ENCODE data around the gene TGM5.

The TGM5 gene

DNA sequence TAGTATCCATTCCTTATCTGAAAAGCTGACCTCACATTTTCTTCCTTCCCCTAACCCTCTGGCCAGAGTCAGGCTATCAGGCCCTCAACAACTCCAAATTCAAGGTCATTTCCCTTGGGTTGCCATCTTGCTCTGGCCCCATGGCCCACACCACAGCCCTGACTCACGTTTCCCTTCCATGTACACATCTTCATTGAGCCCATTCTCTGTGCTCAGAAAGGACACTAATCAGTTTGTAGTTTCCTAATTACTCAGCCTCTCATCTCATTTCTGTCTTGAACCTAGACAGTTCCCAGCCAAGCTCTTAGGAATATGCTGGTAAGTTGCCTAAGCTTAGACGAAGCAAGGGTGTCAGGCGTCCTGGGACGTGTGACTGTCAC lies 14.9 kb downstream of the TGM5 start:
- intact Hi-C loops (cut with DNase I): no loop called here
- DNase-seq: no peak

DNA sequence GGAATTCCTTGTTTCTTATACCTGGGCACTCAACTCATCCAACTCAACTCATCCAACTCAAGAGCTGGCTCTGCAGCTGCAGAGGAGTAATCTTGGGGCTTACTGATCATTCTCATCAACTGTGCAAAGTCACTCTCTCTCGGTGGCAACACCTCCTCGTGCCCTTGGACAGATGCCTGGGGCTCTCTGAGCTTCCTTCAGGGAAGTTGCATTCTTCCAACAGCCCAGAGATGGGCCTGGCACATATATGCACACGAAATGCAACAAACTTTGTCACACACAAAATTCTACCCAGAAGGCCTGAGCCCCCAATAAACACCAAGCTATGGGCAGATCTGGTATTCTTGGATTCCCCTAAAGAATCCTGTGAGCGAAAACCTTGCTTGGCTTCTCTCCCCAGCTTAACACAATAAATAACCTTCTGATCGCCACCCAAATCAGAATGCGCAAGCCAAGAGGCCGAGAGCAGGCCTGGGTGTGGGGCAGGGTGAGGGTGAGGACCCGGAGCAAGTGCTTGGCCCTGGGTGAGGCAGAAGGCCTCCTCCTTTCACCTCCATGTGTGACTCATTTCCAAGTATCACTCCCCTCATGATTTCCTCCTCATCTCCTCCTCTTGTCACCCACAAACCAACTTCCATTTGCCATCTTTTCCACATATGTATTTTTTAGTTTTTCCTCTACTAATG lies 15.4 kb downstream of the TGM5 start:
- no peak for DNase-seq
- intact Hi-C loops (cut with DNase I): no loop called here

DNA sequence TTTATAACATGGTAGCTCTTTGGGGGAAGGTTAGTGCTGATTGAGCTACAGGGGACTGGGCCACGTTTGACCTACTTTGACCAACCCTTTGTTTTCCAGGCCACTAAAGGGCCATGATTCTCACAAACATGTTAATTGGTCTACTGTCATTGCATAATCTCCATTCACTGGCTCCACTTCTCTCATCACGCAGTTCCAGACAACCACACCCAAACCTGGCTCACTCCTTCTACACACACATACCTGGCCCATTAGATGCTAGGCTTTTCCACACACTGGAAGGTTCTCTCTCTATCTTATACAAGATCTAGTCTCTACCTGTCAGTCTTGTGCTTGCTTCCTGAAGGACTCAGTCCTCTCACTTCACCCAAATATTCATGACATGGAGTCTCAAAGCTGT lies 15.9 kb downstream of the TGM5 start:
- no peak for DNase-seq
- intact Hi-C loops (cut with DNase I): no loop called here

DNA sequence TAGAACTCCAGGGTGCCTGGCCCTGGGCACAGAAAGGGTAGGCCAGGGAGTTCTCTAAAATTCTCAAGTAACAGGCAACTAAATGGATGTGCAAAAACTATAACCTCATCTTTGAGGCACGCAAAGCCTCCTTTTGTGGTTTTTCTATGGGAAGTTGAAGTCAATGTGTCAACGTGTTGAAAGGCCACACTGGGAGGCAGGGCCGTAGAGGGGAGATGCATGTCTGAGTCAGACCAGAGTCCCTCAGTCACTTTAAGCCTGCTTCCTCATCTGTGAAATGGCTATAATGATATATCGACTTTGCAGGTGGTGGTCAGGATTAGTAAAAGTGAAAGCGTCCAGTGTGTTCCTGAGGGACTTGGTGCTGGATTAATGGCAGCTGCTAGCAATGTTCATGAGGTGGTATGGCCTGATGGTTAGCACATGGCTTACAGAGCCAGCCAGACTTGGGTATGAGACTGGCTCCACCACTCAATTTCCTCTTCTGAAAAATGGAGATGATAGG lies 17.0 kb downstream of the TGM5 start:
- no peak for DNase-seq

DNA sequence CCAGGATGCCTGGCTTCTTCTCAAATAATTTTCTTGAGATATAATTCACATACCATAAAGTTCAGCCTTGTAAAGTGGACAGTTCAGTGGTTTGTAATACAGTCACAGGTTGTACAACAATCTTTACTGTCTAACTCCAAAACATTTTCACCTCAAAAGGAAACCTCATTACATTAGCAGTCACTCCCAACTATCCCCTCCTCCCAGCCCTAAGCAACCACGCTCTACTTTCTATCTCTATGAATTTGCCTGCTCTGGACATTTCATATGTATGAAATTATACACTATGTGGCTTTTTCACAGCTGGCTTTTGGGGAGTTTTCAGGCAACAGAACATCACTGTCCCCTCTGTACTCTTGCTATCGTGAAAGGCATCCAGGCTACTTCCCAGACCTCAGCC lies 17.5 kb downstream of the TGM5 start:
- no peak for DNase-seq
- intact Hi-C loops (cut with DNase I): no loop called here

More for the DNA sequence above, 17.0 kb downstream of the TGM5 start:
- intact Hi-C loops (cut with DNase I): no loop called here

DNA sequence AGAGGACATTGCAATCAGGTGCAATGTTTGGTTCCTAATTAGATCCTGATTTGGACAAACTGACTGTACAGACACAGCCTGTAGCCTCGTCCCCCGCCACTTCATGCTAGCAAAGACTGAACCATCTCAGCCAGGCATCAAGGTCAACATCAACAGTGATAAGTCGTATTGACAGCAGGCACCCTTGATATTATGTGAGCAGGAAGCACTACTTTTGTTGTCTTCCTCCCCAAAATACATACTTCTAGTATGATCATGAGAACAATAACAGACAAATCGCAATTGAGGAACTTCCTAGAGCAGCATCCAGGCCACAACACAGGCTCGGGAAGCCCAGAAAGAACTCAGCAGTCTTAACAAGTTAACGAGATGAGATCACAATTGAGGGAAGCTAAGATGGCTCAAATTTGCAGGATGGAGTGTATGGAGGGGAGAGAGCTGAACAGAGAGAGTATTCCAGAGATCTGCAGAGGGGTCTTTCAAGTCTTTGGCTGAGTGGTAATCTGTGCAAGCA lies 20.4 kb downstream of the TGM5 start:
- intact Hi-C loops (cut with DNase I): no loop called here
- no peak for DNase-seq

DNA sequence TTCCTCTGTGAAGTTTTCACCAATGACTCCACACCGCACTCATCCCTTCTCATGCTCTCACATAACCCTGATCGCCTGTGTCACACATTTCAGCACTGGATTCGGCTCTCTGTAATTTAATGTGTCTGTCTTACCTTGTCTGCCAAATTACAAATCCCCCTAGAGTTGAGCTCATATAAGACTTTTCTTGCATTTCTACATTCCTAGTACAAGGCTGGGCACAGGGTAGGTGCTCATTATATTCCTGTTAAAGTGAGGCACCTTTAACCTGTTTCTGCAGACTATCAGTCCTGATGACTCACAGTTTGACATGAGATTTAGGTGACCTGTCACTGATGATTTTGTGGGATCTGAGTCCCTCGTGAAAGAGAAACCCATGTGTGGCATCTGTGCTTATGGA lies 22.6 kb downstream of the TGM5 start:
- intact Hi-C loops (cut with DNase I): no loop called here
- DNase-seq: no peak

DNA sequence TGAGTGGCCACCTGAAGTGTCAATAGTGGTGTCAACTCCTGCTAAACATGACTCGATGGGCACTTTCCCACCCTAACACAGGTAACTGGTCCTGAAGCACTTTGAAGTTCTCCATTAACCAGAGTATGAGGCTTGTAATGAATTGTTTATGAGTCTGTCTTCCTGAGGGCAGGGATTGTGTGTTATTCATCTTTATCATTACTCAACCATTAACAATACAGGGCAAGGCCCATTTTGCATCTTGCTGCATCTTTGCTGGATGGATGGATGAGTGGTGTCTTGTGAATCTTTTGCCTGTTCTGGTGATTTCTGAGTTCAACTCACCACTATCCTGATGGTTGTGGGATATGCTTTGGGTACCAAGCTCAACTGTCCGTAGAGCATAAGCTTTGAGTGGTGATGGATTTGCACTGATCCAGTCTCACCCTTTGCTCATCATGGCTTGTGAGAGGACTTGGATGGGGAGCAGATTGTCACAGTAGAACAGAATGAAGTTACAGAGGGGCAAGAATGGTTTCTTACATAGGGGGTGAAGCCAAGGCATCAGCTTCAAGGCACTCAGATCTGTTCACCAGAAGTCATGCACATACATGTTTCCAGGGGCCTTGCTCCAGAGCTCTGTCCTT lies 23.6 kb downstream of the TGM5 start:
- DNase-seq: no peak
- intact Hi-C loops (cut with DNase I): no loop called here

DNA sequence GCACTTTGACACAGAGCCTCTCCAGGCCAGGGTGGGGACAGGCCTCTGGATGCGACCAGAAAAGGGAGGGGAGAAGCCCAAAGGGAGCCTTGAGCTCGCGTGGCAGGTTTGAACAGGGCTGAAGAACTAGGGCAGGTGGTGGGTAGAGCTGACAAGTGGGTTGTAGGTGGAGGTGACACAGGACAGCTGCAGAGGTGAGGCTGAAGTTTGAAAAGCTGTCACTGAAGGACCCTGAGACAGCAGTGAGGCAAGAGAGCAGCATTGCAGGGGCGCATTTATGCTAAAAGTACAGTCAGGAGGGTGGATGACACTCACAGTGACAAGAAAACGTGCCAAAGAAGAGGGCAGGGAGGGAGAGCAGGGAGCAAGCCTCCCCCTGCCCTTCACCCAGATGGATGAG lies 24.1 kb downstream of the TGM5 start:
- intact Hi-C loops (cut with DNase I): no loop called here
- DNase-seq: no peak

DNA sequence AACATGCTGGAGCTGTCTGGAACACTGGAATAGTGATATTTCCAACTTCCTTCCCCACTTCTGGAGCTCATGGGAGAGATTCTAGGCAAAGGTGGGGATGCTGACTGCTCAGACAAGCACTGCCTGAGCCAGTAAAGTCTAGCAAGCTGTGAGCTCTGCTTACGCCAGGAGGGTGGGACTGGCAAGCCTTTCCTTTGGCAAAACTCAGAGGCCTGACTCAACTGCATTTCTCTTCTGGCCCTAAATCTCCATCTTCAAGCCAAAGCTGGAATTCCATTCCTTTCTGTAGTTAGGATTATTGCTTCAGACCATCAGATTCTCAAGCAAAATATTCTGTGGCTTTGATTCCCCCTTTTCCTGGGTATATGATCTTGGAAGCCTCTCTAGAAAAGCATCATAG lies 25.6 kb downstream of the TGM5 start:
- peak in 12 of 42 donors; percentile 20 to 63 (median 26) for DNase-seq
- intact Hi-C loops (cut with DNase I): no loop called here

DNA sequence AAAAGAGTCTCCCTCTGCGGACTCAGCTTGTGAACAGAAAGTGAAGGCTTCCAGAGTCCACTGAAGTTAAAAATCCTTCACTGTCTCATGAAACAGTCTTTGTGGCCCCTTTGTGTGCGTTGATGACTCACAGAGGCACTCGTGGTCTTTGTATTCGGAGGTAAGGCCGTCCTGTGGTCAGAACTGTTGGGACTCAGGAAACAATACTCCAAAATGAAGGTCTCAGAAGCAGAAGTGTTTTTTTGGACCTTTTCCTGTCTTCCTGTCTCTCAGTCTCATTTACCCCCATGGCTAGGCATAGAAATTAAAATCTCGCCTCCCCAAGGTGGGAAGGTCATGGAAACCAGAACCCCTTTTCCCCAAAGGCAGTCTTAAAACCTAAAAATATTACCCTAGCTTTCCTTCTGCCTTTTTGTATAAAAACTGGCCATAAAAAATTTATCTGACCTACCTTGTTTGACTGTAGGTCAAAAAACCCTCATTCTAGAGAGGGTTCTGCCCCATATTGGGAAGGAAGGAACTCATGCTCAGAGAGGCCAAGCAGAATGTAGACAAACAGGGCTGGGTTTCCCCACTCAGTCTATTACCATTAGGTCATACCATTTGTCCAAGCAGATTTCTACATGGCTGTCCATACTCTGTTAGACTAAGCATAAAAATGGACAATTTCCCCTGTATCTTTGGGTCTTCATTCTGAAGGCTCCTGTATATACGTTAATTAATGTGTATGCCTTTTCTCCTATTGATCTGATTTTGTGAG lies 26.8 kb downstream of the TGM5 start:
- intact Hi-C loops (cut with DNase I): no loop called here
- DNase-seq: no peak

DNA sequence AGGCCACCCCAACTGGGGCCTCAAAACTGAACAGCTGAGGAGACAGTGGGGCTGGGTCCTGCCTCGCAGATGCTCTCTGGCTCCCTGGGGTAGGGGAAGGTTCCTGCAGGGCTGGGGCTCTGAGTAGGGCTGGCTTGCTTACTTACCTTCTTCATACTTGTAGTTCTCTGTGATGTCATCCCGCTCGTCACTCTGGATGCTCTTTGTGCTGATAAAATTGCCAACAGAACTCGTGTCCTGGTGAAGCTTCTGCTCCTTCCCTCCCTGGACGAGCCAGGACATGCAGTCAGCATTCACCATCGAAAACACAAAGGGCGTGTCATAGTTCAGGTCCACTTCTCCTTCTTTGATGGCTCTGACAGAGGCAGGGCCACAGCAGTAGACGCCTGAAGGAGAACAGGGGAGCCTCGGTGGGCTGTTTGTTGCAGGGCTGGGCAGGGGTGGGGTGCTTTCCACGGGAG lies 28.0 kb downstream of the TGM5 start:
- intact Hi-C loops (cut with DNase I): no loop called here
- DNase-seq: no peak

DNA sequence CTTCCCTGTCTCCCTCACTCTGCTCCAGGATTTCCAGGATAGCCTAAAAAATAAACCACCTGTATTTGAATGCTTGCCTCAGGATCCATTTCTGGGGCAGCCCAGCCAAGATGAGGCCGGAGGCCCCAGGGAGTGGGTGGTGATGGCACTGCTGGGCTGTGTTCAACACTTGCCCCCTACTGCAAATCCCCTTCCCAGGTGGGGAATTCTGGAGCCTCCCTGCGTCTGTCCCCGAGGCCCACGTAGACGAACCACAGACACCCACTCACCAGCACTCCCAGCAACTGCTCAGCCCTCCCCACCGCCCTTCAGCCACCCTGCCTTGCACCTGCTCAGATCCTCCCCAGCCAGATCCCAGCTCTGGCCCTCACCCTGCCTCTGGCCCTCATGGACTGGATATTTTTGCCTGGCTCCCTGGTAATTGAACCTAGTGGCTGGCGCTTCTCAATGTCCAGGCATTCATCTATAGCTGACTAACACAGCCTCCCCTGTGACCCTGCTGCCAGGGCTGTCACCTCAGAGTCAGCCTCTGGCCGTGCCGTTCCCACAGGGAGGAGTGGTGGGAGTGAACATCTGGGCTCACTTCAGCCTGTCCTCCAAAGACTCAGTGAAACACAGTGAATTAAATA lies 28.8 kb downstream of the TGM5 start:
- DNase-seq: no peak
- intact Hi-C loops (cut with DNase I): no loop called here

DNA sequence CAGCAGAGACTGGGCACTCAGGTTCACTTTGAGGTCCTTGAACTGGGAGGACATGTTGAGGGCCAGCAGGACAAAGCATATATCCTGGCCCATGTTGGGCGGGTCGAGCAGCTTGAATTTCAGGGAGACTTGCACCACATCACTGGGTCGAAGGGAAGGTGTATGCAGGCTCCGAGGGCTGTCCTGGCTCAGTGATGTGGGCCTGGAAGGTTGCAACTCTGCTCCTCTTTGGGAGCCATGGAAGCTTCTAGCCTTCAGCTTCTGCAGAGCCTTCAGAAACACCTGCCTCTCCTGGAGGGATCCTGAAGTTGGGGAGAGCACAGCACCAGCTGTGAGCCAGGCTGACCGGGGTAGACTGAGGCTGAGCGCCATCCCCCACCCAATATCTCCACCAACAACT lies 31.2 kb downstream of the TGM5 start:
- DNase-seq: no peak
- intact Hi-C loops (cut with DNase I): no loop called here

DNA sequence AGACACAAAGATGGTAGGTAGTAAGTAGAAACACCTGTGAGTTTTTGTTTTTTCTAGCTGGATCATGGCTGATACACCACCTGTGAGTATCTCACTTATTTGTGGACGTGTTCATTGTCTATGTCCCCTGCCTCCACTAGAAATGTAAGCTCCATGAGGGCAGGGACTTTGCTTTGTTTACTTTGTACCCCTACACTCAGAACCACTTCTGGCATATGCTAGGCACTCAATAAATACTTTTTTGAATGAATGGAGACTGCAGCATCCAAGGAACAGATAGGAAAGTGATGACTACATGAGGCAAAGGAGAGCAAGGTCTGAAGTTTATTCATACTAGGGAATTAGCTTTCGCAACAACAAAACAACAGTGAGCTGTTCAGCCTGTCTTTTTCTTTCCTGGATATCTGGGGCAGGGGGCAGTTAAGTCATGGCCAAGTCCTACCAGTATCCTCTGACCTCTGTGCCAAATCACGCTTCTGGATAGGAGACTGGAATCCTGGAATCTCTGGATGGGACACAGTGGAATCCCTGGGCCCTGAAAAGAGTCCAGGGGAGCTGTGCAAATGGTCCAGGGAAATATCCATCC lies 34.3 kb downstream of the TGM5 start:
- intact Hi-C loops (cut with DNase I): no loop called here

DNA sequence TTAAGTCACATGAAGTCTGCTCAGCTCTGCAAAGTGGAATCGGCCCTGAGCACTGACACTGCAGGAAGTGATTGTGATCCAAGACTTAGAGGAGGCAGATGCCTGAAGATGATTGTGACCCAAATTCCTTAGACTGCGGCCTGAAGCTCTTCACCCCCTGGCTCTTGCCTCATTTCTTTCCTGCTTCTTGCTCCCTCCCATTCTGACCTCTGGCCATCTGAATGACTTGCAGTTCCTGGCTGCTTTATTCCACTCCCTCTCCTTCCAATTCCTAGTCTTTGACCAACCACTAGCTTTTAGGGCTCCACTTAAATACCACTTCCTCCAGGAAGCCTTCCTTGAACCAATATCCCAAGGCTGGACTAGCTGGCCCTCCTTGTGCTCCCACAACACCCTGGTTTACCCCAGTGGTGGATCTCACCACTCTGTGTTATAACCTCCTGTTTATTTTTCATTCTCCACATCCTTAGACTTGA lies 36.0 kb downstream of the TGM5 start:
- no peak for DNase-seq
- intact Hi-C loops (cut with DNase I): no loop called here

More for the DNA sequence above, 34.3 kb downstream of the TGM5 start:
- no peak for DNase-seq

DNA sequence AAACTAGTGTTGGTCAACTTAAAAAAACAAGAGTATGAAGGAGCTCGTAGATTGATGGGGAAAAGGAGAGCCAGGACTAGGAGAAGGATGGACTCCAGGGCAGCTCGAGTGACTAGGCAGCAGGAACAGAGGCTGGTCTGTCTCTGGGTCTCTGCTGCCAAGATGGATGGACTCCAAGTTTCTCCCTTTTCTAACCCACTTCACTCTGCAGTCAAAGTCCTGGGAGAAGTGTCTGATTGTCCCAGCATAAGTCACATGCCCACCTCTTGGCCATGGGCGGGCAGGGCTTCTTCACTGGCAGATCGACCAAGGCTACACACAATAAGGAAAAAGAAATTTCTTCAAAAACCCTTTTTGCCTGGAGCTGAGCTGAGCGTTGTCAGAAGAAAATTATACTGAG lies 36.8 kb downstream of the TGM5 start:
- DNase-seq: peak in 36 of 42 donors; percentile 11 to 71 (median 42)
- intact Hi-C loops (cut with DNase I): loop anchor here (5.0 kb wide), 1 partner anchor 47 kb away; no protein-coding TSS in a partner anchor

DNA sequence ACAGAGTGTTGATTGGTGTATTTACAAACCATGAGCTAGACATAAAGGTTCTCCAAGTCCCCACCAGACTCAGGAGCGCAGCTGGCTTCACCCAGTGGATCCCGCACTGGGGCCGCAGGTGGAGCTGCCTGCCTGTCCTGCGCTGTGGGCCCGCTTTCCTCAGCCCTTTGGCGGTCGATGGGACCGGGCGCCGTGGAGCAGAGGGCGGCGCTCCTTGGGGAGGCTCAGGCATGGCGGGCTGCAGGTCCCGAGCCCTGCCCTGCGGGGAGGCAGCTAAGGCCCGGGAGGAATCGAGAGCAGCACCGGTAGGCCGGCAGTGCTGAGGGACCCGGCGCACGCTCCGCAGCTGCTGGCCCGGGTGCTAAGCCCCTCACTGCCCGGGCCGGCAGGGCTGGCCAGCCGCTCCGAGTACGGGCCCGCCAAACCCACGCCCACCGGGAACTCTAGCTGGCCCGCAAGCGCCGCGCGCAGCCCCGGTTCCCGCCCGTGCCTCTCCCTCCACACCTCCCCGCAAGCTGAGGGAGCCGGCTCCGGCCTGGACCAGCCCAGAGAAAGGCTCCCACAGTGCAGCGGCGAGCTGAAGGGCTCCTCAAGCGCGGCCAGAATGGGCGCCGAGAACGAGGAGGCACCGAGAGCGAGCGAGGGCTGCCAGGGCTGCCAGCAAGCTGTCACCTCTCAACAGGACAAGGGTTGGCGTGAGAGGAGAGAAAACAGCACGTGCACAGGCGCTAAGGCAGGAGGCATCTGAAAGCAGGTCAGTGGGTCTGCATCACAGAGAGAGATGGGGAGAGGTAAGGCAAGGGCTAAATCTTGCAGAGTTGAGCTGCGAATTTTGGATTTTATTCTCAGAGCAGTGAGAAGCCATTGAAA lies 40.1 kb downstream of the TGM5 start:
- DNase-seq: no peak
- intact Hi-C loops (cut with DNase I): loop anchor here (5.0 kb wide), 1 partner anchor 51 kb away; no protein-coding TSS in a partner anchor

All from head of caudate nucleus (tissue), 42 donors.